GM19238 (cell line): ENCODE data around the gene STMN1.

ENCODE experiments used
- DNase-seq: peaks from one replicate; pipeline ENCODE4 v3.0.0; 2011; ENCODE audit warnings: low spot score; ENCODE audit not compliant: insufficient read length

STMN1 gene

DNA sequence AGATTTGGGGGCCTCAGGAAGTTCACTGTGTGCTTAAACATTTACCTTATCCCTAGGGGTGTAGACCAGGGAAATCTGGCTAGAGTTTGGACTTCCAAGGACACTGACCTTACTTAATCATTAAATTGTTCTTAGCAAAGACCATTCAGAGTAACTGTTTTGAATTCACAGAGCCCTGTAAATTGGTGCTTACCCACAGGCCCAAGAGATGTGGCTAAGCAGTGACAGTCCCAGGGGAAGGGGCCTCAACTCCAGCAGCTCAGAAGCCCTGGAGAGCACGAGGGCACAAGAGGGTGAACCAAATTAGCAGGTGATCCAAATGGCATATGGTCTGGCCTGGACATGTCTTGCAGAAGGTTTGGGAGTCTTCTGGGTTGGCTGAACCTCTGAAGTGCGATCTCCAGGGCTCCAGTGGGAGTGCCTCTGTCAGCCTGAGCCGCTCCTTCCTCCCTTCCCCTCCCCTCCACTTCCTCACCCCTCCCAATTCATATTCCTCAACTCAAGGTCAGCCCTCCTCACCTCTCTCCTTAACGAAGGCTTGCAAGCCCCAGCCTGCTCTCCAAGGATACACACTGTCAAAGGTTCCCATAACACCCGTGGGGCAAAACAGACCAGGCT, 35.0 kb downstream of the STMN1 start:
- DNase-seq: no peak

DNA sequence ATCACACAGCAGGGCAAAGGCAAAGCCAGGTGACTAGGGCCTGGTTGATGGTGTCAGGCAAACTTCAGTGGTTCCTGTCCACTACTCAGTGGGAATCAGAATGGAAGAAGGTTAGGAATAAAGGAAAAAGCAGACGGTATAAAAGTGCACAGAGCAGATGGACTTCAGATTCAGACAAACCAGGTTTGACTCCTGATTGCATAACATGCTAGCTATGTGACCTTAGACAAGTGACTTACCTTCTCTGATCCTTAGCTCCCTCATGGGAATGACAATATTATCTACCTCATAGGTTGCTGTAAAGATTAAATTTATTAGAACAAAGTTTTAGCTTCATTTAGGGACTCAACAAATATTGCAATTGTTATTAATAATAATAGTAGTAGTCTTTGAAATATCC, 35.6 kb downstream of the STMN1 start:
- DNase-seq: no peak

DNA sequence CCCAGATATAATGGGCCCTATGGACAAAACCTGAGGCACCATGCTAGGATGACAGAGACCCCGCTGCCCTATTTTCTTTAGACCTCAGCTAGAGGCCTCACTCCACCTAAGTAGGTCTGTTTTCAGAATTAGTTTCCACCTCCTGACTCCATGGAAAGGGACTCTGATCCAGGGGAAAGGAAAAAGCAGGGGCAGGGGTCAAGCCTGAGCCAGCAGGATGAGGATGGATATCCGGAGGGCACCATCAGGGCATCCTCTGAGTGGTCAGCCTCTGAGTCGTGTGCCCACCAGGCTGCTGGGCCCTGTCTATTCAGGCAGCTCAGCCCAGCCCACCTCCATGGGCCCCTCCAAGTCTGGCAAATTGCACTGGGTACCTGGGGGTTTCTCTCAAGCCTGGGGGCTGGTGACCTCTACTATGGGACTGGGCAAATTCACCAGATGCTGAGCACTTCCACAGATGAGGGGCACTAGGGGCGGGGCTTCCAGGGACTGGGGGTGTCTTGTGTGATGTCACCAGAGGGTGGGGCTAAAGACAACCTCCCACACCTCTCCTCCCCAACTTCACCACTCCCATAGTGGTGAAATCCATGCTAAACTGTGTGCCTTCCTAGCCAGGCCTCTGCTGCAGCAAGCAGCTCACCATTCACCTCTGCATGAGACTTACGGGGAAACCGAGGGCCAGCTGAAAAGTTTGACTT, 36.2 kb downstream of the STMN1 start:
- DNase-seq: no peak

DNA sequence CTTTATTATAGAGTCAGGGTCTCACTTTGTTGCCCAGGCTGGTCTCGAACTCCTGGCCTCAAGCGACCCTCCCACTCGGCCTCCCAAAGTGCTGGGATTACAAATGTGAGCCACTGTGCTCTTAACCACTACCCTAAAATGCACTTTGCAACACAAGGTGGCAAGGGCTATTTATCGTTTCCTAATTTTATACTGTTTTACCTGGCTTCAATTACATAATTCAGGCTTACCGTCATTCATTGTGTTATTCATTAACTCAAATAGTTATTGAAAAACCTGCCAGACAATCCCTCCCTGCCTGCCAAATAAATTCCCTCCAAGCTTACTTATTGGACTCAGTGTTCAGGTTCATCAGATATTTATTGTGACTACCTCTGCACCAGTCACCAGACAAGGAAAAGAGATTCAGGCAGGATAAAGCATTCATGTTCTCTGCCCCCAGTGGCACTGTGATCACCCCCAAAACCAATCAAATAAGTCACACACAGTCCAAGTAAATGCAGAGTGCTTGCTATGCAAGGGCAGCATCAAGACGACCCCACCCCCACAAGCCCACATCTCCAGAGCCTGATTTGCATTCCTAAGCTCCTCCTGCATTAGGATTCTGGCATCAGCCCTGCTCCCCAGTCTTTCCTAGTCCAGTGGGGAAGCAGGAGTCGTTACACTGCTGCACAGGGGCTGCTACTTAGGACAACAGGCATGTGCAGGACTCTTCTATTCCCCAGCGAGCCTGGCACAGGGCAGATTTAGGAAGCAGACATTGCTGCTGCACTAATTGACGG, 38.8 kb downstream of the STMN1 start:
- DNase-seq: no peak

DNA sequence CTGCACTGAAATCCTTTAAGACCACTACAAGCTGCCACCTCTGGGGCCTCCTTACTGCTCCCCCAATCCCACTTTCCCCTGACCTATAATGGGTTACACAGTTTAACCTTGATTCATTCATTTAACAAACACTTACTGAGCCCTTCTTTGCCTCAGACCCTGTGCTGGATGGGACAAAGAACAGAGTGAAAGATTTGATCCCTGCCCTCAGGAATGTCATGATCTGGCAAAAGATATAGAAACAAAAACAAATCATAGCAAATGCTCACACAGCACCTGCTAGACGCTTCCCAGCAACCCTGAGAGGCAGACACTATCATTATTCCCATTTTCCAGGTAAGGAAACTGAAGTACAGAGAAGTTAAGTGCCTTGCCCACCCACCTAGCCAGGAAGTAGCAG, 39.9 kb downstream of the STMN1 start:
- no peak for DNase-seq

DNA sequence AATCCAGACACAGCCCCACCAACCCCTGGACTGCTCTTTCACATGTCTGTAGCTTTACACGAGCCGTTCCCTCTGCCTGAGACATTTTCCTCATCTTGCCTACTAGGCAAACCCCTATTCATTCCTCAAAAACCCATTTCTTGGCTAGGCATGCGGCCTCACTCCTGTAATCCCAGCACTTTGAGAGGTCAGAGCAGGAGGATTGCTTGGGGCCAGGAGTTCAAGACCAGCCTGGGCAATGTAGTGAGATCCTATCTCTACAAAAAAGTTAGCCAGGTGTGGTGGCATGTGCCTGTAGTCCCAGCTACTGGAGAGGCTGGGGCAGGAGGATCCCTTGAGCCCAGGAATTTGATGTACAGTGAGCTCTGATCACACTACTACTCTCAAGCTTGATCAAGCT, 41.8 kb downstream of the STMN1 start:
- no peak for DNase-seq

DNA sequence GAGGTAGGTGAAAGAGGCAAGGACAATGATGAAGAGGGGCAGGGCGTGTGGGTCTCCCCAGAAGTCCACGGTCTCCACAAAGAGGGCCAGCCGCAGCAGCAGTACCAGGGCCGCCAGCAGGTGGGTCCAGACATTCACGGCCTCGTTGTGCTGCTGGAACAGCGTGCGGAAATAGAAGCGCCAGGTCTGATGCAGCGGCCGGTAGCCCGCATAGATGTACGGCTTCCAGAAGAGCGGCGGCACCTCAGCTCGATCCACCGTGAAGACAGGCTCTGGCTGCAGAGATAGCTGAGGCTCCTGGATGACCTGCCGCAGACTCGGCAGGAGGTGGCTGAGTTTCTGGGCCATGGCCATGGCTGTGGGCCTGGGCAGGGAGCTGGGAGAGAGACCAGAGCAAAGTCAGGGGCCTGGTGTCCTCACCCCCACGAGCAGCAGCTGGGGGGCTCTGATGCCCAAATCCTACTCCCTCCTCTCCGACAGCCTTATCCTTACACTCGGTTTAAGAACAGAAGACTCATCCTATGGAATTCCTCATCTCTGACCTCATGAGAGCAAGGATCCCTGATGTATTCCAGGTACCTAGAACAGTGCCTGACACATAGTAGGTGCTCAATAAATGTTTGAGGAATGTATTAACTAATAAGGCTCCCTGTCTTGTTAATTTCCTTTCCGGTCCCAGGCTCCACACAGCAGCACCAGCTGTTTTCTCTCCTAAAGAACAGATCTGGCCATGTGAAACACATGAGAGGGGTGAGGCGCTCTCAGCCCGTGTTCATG, 42.5 kb downstream of the STMN1 start:
- no peak for DNase-seq

DNA sequence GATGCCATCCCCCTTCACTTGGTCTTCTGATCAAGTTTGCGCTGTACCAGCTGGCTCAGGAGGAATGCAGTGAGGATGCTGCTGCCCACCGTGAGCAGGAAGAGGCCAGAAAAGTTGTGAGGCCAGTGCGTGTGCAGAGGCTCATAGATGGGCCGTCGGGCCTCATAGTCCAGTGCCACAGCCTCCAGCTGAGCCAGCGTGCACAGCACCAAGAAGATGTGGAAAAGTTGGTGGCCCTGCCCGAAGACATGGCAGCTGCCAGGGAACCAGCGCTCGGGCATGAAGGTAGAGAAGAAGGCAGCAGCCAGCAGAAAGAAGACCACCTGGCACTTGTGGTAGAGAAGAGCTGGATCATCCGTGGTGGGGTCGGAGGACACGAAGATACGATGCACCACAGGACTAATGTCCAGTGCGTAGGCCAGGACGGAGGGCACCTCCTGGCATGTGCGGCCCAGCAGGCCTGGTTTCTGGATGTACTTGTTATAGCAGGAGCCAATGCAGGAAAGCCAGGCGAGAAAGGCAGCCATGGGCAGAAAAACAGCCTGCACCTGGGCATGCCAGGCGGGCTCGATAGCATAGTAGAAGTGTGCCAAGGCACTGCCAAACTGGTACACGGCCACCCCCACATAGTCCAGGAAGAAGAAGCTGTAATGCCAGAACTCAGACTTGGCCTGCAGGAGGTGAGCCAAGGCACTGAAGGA, 43.3 kb downstream of the STMN1 start:
- no peak for DNase-seq

DNA sequence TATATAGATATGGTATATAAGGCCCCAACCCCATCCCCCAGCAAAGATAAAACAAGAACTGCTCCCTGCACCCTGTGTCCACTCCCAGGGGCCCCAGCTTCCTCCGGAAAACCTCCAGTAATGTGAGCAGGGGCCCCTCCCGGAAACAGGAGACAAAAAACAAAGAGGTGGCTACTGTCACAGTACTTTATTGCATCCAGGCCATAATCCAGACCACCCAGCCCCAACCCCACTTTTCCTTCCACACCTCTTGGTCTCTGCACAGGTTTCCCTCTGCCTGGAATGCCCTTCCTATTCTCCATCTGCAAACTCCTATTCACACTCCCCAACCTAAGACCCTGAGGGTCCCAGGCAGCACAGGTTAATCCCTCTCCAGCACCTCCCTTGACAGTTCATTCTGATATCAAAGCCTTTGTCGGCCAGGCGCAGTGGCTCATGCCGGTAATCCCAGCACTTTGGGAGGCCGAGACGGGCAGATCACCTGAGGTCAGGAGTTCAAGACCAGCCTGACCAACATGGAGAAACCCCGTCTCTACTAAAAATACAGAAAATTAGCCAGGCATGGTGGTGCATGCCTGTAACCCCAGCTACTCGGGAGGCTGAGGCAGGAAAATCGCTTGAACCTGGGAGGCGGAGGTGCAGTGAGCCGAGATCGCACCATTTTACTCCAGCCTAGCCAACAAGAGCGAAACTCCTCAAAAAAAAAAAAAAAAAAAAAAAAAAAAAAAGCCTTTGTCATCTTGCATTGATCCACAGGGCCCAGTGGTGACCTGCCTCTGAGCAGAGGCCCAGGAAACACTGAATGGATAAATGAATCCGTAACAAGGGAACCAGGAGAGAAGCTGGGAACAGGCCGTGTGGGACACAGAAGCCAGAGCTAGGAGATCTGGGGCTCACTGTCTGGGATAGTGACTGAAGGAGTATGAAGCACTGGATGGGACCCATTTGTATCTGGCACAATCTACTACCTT, 44.6 kb downstream of the STMN1 start:
- DNase-seq: no peak

DNA sequence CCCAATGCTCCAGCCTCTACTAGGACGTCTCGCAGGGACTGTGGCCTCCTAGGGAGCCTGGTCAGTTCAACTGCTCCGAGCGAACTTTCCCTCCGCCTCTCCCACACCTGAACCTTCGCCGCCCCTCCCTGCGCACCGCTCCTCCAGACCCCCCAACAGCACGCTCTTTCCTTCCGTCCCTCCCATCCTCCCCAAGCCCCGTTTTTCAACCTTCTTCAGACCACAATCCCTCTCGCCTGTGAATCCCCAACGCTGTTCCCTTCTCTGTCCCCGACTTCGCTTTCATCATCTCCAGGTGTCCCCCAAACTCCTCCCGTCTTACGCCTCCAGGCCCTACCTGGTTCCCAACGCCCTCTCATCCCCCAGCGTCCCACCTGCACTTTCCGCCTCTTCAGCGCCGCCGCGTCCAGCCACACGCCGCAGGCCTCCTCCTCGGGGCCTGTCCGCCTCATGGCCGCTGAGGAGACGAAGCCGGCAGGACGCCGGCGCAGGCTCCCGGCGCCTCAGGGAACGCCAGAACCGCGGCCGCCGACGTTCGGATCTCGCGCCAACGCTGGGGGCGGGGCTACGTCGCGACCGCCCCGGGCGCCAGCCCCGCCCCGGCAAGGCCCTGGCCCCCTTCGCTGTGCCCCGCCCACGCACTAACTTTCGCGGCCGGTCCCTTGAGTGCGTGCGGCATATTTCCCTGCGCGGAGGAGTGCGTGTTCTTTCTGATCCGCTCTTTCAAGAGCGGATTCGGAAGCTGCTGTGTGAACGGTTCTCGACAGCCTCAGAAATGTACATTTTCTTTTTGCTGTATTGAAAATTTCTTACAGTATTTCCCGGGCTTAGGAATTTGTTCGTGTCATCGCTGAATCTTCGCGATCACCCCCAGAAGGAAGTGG, 47.1 kb downstream of the STMN1 start, which contains the start of gene AUNIP:
Gene AUNIP, minus strand, starts transcription at position 552 of the 884 bp plus-strand sequence. Its CDS starts 100 bp downstream, at position 452.
- peak; percentile 94 for DNase-seq

DNA sequence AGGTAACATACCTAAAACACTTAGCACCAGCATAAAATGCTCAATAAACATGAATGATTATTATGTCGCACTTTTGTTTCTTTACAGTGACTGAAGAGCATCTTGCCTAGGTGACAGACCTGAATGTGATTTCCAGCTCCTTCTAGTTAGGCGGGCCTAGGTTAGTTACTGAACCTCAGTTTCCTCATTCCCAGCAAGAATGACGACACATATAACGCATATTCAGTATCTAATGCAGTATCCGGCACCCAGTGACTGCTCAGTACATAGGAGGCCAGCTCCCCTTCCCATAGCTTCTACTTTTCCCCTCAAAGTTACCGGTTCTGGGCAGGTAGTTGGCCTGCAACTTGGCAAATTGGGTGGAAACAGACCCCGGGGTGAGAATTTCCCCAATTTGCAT, 47.7 kb downstream of the STMN1 start:
- no peak for DNase-seq

DNA sequence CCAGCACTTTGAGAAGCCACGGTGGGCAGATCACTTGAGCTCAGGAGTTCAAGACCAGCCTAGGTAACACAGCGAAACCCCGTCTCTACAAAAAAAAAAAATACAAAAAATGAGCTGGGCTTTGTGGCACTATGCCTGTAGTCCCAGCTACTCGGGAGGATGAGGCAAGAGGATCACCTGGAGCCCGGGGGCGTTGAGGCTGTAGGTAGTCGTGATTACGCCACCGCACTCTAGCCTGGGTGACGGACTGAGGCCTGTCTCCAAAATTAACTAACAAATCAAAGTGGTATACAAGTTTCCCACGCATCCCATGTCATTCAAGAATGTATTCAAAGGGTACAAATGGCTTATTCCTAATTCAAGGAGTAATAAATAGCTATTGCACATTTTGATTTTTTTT, 49.4 kb downstream of the STMN1 start:
- no peak for DNase-seq

DNA sequence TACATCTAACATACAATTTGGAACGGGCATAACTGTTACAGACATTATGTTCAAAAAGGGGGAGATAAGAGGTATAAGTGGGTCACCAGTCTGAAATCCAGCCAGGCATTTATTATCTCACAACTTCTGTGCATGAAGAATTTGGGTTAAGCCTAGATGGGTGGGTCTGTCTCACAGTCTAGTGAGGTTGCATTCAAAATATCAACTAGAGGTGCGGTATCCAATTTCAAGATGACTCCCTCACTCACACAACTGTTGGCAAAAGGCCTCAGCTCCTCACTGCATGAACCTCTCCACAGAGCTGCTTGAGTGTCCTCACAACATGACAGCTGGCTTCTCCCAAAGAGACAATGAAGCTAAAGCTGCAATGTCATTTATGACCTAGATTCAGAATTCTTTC, 51.7 kb downstream of the STMN1 start:
- no peak for DNase-seq
